CD1c-positive myeloid dendritic cell (primary cell): ENCODE results near the gene ZNF598.
"Not testable (repeated sequence)": the region's sequence is repeated elsewhere in the genome, so short reads cannot be mapped to it uniquely, and the experiment has no call there.

ENCODE experiments used
- DNase-seq: peaks from one replicate; pipeline ENCODE4 v3.0.0-alpha.2; 2016; ENCODE audit errors: extremely low spot score

Gene ZNF598

DNA sequence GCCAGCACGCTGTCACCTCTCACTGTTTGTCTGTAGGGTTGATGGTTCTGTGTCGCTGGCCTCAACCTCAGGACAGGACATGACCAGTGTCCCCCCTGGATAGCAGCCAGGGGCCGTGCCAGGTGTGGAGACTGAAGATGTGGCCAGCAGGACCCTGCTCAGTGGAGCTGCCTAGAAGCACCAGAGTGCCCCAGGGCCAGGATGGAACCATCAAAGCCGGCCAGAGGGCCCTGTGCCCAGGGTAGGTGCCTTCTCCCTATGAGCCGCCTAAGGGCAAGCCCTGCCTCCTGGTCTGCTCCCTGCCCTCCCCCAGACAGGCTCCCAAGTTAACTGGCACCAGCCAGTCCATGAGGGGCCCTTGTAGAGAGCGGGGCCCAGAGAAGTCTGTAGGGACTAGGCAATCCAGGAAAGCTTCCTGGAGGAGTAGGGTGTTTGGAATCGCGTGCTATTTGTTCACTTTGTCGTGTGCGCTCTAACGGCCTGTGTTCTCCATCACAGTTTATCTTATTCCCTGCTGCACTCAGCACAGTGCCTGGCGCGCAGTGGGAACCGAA is 50.8 kb downstream of the ZNF598 start:
- DNase-seq, result no peak

DNA sequence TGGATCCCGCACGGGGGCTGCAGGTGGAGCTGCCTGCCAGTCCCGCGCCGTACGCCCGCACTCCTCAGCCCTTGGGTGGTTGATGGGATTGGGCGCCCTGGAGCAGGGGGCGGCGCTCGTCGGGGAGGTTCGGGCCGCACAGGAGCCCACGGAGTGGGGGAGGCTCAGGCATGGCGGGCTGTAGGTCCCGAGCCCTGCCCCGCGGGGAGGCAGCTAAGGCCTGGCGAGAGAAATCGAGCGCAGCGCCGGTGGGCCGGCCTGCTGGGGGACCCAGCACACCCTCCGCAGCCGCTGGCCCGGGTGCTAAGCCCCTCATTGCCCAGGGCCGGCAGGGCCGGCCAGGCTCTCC is 51.5 kb downstream of the ZNF598 start:
- DNase-seq, result not testable (repeated sequence)

DNA sequence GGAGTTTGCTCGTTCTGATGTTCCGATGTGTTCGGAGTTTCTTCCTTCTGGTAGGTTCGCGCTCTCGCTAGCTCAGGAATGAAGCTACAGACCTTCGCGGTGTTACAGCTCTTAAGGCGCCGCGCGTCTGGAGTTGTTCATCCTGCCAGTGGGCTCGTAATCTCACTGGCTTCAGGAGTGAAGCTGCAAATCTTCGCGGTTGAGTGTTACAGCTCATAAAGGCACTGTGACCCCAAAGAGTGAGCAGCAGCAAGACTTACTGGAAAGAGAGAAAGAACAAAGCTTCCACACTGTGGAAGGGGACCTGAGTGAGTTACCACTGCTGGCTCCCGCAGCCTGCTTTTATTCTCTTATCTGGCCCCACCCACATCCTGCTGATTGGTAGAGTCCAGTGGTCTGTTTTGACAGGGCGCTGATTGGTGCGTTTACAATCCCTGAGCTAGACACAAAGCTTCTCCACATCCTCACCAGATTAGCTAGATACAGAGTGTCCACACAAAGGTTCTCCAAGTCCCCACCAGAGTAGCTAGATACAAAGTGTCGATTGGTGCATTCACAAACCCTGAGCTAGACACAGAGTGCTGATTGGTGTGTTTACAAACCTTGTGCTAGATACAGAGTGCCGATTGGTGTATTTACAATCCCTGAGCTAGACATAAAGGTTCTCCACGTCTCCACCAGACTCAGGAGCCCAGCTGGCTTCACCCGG is 52.0 kb downstream of the ZNF598 start:
- not testable (repeated sequence) for DNase-seq

DNA sequence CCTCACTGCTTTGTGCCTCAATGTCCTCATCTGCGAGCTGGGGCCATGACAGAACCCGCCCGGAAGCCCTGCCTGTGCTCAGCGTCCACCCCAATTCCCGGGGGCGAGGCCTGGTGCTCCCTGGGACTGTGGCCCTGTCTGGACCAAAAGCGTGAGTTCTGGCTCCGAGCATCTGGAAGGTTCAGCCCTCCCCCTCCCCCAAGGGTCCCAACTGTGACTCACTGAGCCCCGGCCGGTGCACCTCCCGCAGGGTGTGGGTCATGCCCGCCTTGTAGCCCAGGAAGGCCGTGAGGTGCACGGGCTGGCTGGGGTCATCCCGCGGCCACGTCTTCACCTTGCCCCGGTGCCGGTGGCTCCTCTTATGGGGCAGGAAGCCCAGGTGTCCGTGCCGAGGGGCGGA is 55.9 kb downstream of the ZNF598 start:
- DNase-seq, result no peak

DNA sequence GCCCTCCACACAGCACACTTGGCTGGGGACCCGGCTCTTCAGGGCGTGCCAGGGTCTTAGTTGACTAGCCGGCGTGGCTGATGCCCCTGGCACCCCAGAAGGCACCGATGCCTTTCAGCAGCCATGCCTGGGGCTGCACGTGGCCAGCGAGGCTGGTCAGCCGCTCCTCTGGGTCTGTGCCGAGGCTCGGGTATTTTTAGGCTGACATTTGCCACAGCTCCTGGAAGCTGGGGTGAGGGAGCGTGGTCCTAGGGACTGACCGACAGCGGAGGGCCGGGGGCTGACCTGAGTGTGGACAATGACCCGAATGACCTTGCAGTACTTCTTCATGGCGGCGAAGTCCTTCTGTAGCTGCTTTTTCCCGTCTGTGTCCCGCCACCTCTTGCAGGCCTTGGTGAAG is 59.1 kb downstream of the ZNF598 start:
- DNase-seq, result no peak

DNA sequence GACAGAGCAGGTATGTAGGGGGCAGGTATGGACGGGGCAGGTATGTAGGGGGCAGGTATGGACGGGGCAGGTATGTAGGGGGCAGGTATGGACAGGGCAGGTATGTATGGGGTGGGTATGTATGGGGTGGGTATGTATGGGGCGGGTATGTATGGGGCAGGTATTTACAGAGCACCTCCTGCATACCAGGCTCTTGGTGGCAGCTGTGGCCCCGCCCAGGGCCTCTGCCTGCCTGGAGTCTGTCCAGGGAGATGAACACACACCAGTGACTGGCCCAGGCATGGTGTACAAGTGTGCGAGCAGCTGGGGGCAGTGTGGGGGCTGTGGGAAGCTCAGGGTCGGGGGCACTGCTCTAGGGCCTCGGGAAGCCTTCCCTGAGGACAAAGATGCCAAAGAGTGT is 59.6 kb downstream of the ZNF598 start:
- DNase-seq, result no peak

DNA sequence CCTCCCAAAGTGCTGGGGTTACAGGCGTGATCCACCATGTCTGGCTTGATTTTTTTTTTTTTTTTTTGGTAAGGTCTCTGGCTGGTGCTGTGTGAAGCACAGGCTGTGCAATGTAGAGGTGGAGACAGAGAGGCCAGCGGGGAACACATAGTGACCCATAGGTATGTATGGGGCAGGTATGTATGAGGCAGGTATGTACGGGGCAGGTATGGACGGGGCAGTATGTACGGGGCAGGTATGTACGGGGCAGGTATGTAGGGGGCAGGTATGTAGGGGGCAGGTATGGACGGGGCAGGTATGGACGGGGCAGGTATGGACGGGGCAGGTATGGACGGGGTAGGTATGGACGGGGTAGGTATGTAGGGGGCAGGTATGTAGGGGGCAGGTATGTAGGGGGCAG is 60.1 kb downstream of the ZNF598 start:
- DNase-seq, result no peak
